ENCODE data around the gene MROH8. TPM values are rescaled to one million over a fixed set of nuclear protein-coding genes. Genes with fewer than 3 reads are reported as not detected.

Gene MROH8
- total RNA-seq, 1 experiment from 2014 or later: 0.50 TPM

- TF ChIP-seq CREM (CRISPR knock-in tag; IDR thresholded peaks at IDR 0.05): no peak
Measured at GRCh38 chr20:37108676-37109075, 70.7 kb downstream of the MROH8 start (continued).

DNA sequence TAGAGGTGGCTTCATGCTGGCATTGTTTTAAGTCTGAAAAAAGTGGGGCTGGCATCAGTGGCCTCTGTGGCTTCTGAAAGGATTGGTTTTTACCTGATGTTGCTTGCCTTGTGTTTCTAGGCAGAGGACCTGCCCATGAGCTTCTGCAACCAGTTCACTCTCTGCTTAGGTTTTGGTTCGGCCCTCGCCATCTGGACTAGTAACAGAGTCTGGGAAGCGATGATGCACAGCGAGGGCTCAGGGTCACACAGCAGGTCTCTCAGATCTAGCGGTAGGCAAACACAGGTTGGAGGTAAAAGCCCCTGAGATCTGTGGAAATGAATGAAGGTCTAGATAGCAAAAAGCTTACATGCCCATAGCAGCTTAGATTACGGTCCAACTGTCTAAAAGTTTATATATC is 76.8 kb downstream of the MROH8 start:
- DNase-seq (ENCODE audit: low spot score) (no peak), ATAC-seq (no peak)
- Mint-ChIP-seq H3K36me3 (no peaks in the 10 kb centered on the region), H3K9me3 (no peaks in the 10 kb centered on the region), H3K27me3 (ENCODE audit: low read depth) (no peaks in the 10 kb centered on the region), H3K4me3 (no peak overlapping the region), H3K4me1 (no peaks in the 10 kb centered on the region), H3K27ac (no peak overlapping the region)
- TF ChIP-seq EMX1 (CRISPR knock-in tag; IDR thresholded peaks at IDR 0.05): no peak
- POLR2A ChIA-PET: no interaction called here
- CTCF ChIA-PET: no interaction called here

GRCh38 chr20:37096415-37097041 is 82.8 kb downstream of the MROH8 start:
- H3K36me3 Mint-ChIP-seq: peaks cover 13% of the 10 kb centered on the region
- no peaks in the 10 kb centered on the region for H3K27me3 Mint-ChIP-seq (ENCODE audit: low read depth)
- ATAC-seq (no peak), DNase-seq (ENCODE audit: low spot score) (no peak)
- H3K4me3 Mint-ChIP-seq: peak overlapping the region; percentile 95
- ChIA-PET POLR2A (interaction anchor here (1.4 to 1.9 kb wide), 3 partner anchors 17 to 82 kb away, joined by 5 to 19 read pairs (median 7); partner anchors contain the start of genes MROH8 and RPN2), CTCF (interaction anchor here (1.0 to 1.4 kb wide), 2 partner anchors 15 to 83 kb away, joined by 4 to 6 read pairs; no protein-coding TSS in a partner anchor)
- peak overlapping the region; percentile 100 for H3K27ac Mint-ChIP-seq
- TF ChIP-seq, protein P1, sequence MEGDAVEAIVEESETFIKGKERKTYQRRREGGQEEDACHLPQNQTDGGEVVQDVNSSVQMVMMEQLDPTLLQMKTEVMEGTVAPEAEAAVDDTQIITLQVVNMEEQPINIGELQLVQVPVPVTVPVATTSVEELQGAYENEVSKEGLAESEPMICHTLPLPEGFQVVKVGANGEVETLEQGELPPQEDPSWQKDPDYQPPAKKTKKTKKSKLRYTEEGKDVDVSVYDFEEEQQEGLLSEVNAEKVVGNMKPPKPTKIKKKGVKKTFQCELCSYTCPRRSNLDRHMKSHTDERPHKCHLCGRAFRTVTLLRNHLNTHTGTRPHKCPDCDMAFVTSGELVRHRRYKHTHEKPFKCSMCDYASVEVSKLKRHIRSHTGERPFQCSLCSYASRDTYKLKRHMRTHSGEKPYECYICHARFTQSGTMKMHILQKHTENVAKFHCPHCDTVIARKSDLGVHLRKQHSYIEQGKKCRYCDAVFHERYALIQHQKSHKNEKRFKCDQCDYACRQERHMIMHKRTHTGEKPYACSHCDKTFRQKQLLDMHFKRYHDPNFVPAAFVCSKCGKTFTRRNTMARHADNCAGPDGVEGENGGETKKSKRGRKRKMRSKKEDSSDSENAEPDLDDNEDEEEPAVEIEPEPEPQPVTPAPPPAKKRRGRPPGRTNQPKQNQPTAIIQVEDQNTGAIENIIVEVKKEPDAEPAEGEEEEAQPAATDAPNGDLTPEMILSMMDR (IDR thresholded peaks at IDR 0.05): no peak
- TF ChIP-seq ZNF138 (CRISPR knock-in tag; conservative IDR thresholded peaks at IDR 0.05): no peak
- TF ChIP-seq CREM (CRISPR knock-in tag; IDR thresholded peaks at IDR 0.05): no peak
- TF ChIP-seq ZNF121 (CRISPR knock-in tag; IDR thresholded peaks at IDR 0.05): no peak
- TF ChIP-seq MXD4 (CRISPR knock-in tag; IDR thresholded peaks at IDR 0.05; ENCODE audit: borderline replicate concordance): no peak
- TF ChIP-seq EMX1 (CRISPR knock-in tag; IDR thresholded peaks at IDR 0.05): no peak
- no peak for TF ChIP-seq ATF1 (CRISPR knock-in tag; IDR thresholded peaks at IDR 0.05)
- no peak for TF ChIP-seq CBFB (CRISPR knock-in tag; IDR thresholded peaks at IDR 0.05; ENCODE audit: low read depth)
- TF ChIP-seq NFATC4 (CRISPR knock-in tag; IDR thresholded peaks at IDR 0.05): no peak
- no peak for TF ChIP-seq GTF2I (CRISPR knock-in tag; conservative IDR thresholded peaks at IDR 0.05)
- no peak for TF ChIP-seq SMAD4 (CRISPR knock-in tag; IDR thresholded peaks at IDR 0.05)
- no peak for TF ChIP-seq JUN (CRISPR knock-in tag; IDR thresholded peaks at IDR 0.05)
- TF ChIP-seq, protein P2, sequence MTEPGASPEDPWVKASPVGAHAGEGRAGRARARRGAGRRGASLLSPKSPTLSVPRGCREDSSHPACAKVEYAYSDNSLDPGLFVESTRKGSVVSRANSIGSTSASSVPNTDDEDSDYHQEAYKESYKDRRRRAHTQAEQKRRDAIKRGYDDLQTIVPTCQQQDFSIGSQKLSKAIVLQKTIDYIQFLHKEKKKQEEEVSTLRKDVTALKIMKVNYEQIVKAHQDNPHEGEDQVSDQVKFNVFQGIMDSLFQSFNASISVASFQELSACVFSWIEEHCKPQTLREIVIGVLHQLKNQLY (CRISPR knock-in tag; IDR thresholded peaks at IDR 0.05): no peak
- TF ChIP-seq IRF2 (CRISPR knock-in tag; IDR thresholded peaks at IDR 0.05; ENCODE audit: borderline replicate concordance, low read depth): no peak
- H3K9me3 Mint-ChIP-seq: no peaks in the 10 kb centered on the region
- peaks cover 23% of the 10 kb centered on the region for H3K4me1 Mint-ChIP-seq

DNA sequence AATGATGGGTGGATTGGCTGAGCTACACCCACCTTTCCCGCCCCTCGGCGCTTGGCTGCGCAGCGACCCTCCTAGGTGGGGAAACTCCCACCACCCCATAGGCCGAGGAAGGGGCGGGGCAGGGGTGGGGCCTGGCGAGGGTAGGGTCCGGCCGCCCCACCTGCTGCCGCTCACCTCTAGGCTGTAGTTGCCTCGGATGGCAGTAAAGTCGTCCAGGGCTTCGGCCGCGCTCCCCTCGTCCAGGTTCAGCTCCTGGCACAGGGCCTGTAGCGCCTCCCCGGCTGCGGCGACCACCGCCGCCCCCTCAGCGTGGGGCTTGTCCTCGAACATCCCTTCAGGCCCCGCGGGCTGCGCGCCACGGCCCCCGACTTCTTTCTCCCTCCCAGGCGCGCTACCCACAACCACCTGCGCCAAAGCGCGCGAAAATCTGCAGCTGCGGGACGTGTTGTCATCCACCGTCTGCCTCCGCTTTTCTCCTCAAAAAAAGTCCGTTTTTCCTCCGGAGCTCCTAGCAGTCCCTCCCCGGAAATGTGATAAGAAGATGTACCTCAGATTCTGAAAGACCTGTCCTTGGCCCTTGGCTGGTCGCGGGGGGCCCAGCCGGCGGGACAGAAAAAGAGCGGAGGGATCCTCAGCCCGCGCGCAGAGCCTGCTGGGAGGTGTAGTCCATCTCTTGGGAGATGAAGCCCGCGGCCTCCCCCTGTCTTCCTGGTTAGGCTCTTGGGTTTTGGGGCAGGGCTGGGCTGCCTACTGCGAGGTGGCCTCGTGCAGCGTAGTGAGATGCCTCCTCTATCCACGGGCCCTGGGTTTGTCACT is 83.5 kb downstream of the MROH8 start, which contains the start of gene RBL1:
TSS of gene RBL1 (minus strand) at position 399 of the 816 bp plus-strand sequence. CDS start at position 330, 69 bp downstream.
- H3K27me3 Mint-ChIP-seq (ENCODE audit: low read depth): no peaks in the 10 kb centered on the region
- peaks cover 23% of the 10 kb centered on the region for H3K4me1 Mint-ChIP-seq
- peak; percentile 91 for DNase-seq (ENCODE audit: low spot score)
- H3K36me3 Mint-ChIP-seq: peaks cover 16% of the 10 kb centered on the region
- peak; percentile 93 for ATAC-seq
- peak within 1 kb of the TSS; percentile 95 for H3K4me3 Mint-ChIP-seq
- ChIA-PET POLR2A (interaction anchor here (1.0 to 1.9 kb wide), 4 partner anchors 15 to 83 kb away, joined by 4 to 19 read pairs (median 6); partner anchors contain the start of genes MROH8 and RPN2), CTCF (interaction anchor here (0.6 to 1.6 kb wide), 7 partner anchors 16 to 259 kb away, joined by 3 to 9 read pairs (median 4); partner anchors contain the start of genes MROH8 and RPN2)
- H3K27ac Mint-ChIP-seq: peak within 1 kb of the TSS; percentile 100
- no peaks in the 10 kb centered on the region for H3K9me3 Mint-ChIP-seq
- TF ChIP-seq ZNF219 (CRISPR knock-in tag; IDR thresholded peaks at IDR 0.05; ENCODE audit: borderline replicate concordance) (peak; percentile 27; the same call in 1 of the 2 replicates), CBFB (CRISPR knock-in tag; IDR thresholded peaks at IDR 0.05; ENCODE audit: low read depth) (peak; percentile 86; the same call in 1 of the 2 replicates), TCF7 (CRISPR knock-in tag; IDR thresholded peaks at IDR 0.05; ENCODE audit: low read depth) (no peak), NR1H2 (CRISPR knock-in tag; IDR thresholded peaks at IDR 0.05) (no peak), GABPB1 (CRISPR knock-in tag; IDR thresholded peaks at IDR 0.05) (peak; percentile 84), MAX (CRISPR knock-in tag; IDR thresholded peaks at IDR 0.05) (peak; percentile 92; the same call in 1 of the 2 replicates), USF2 (CRISPR knock-in tag; IDR thresholded peaks at IDR 0.05) (0 out of 2 replicates have a peak, but pooled peaks have one; percentile 32)
- TF ChIP-seq, protein P3, sequence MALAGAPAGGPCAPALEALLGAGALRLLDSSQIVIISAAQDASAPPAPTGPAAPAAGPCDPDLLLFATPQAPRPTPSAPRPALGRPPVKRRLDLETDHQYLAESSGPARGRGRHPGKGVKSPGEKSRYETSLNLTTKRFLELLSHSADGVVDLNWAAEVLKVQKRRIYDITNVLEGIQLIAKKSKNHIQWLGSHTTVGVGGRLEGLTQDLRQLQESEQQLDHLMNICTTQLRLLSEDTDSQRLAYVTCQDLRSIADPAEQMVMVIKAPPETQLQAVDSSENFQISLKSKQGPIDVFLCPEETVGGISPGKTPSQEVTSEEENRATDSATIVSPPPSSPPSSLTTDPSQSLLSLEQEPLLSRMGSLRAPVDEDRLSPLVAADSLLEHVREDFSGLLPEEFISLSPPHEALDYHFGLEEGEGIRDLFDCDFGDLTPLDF (CRISPR knock-in tag; IDR thresholded peaks at IDR 0.05): peak; percentile 43; the same call in 1 of the 2 replicates
- TF ChIP-seq, protein P4, sequence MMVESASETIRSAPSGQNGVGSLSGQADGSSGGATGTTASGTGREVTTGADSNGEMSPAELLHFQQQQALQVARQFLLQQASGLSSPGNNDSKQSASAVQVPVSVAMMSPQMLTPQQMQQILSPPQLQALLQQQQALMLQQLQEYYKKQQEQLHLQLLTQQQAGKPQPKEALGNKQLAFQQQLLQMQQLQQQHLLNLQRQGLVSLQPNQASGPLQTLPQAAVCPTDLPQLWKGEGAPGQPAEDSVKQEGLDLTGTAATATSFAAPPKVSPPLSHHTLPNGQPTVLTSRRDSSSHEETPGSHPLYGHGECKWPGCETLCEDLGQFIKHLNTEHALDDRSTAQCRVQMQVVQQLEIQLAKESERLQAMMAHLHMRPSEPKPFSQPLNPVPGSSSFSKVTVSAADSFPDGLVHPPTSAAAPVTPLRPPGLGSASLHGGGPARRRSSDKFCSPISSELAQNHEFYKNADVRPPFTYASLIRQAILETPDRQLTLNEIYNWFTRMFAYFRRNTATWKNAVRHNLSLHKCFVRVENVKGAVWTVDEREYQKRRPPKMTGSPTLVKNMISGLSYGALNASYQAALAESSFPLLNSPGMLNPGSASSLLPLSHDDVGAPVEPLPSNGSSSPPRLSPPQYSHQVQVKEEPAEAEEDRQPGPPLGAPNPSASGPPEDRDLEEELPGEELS (CRISPR knock-in tag; IDR thresholded peaks at IDR 0.05): peak; percentile 86; the same call in 1 of the 2 replicates
